ENCODE results near the gene RIC8A.

DNA sequence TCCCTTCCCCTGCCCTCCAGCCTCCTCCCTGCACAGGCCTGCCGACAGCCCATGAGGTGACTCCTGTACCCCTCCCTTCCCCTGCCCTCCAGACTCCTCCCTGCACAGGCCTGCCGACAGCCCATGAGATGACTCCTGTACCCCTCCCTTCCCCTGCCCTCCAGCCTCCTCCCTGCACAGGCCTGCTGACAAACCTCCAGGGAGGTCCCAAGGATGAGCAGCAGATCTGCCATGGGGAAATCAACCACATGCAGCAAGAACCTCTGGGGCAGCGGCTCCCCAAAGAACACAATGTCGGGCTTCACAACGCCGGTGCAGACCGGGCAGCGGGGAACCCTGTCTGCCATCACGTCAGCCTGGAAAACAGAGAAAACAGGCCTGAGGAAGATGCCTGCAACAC is 16.4 kb downstream of the RIC8A start:
- TF ChIP-seq, protein P1, sequence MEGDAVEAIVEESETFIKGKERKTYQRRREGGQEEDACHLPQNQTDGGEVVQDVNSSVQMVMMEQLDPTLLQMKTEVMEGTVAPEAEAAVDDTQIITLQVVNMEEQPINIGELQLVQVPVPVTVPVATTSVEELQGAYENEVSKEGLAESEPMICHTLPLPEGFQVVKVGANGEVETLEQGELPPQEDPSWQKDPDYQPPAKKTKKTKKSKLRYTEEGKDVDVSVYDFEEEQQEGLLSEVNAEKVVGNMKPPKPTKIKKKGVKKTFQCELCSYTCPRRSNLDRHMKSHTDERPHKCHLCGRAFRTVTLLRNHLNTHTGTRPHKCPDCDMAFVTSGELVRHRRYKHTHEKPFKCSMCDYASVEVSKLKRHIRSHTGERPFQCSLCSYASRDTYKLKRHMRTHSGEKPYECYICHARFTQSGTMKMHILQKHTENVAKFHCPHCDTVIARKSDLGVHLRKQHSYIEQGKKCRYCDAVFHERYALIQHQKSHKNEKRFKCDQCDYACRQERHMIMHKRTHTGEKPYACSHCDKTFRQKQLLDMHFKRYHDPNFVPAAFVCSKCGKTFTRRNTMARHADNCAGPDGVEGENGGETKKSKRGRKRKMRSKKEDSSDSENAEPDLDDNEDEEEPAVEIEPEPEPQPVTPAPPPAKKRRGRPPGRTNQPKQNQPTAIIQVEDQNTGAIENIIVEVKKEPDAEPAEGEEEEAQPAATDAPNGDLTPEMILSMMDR (IDR thresholded peaks at IDR 0.05), result no peak
- no peak for TF ChIP-seq POLR2A (IDR thresholded peaks at IDR 0.05; ENCODE audit: low read length)

Measured in A549 (cell line).